GM19025 (cell line): ENCODE results near the gene TRIM10.
"Not testable (repeated sequence)": the region's sequence is repeated elsewhere in the genome, so short reads cannot be mapped to it uniquely, and the experiment has no call there.

Experiments used
- ATAC-seq: cut with Tn5 transposase; IDR thresholded peaks from one replicate; pipeline ENCODE4 v1.9.1; 2021; ENCODE audit warnings: mild to moderate bottlenecking, low read depth, moderate library complexity; ENCODE audit not compliant: unreplicated experiment

TRIM10 gene

GRCh38 chr6:30155520-30156261, 5.3 kb downstream of the TRIM10 start:
- no peak for ATAC-seq

DNA sequence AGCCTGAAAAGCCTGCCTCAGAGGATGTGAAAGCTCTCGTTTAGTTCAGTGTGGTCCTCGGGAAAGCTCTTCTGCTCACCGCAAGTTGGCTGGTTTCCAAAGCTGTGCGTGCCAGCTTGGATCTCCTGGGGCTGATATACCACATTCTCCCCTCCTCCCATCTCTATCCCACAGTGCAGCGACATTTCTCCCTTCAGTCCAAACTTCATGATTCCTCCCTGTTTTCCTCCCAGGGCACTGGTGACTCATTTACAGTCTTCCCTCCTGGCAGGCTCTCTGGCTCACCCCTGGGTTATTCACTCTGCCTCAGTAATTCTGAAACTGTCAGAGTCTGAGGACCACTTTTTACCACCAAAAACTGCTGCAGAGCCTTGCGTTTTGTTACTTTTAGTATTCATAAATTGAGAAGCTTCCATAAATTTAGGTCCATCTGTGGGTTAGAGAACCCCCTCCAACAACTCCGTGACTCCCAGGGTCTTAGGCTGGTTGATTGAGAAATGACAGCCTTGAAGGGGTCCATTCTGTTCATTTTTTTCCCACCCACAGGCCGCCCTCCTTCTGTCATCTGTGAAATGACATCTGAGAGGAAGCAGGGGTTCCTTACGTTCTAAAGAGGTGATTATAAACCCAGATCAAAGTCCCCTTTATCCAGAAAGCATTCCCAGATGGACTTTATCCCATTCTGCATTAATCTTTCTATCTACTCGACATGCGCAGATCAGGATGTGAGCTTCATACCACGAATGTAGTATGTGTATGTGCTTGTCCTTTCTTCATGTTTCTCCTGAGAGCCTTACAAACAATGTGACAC, 6.1 kb downstream of the TRIM10 start:
- ATAC-seq = no peak

- ATAC-seq = no peak
These were observed 7.0 kb downstream of the TRIM10 start for GRCh38 chr6:30154061-30154460.

GRCh38 chr6:30152910-30153610, 8.0 kb downstream of the TRIM10 start:
- ATAC-seq = no peak

DNA sequence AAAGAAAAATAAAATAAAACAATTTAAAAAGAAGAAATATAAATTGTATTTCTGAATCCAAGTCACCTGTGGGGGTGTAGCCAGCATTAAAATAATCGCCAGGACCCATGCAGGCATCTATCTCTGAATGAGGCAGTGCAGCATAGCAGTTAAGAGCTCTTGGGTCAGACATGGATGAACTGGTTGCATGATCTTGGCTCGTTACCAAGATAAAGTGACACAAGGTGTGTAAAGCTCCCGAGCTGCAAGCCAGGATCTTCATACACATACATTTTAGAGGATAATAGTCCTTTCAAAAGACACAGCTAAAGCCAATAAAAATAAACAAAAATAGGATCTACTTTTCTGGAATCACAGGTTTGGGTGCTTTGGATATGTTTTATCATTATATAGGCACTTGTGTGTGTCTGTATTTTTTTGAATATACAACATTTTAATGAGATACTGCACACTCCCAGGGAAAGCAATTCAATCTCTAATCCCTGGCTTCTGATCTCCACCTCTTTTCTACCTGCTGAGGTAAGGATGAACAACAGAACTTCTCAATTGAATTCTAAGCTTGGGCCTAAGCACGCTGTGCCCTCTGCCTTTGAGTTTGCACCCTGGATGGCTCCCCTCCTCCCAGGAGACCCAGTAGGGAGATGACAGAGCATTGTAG, 8.9 kb downstream of the TRIM10 start:
- ATAC-seq = no peak

- no peak for ATAC-seq
These were observed 9.4 kb downstream of the TRIM10 start for GRCh38 chr6:30151580-30151979.

GRCh38 chr6:30150671-30151395, 10.2 kb downstream of the TRIM10 start:
- ATAC-seq = no peak

- no peak for ATAC-seq
These were observed 11.0 kb downstream of the TRIM10 start for GRCh38 chr6:30149858-30150550.

GRCh38 chr6:30149234-30149633, 11.8 kb downstream of the TRIM10 start:
- no peak for ATAC-seq

GRCh38 chr6:30147096-30147495, 13.9 kb downstream of the TRIM10 start:
- no peak for ATAC-seq

DNA sequence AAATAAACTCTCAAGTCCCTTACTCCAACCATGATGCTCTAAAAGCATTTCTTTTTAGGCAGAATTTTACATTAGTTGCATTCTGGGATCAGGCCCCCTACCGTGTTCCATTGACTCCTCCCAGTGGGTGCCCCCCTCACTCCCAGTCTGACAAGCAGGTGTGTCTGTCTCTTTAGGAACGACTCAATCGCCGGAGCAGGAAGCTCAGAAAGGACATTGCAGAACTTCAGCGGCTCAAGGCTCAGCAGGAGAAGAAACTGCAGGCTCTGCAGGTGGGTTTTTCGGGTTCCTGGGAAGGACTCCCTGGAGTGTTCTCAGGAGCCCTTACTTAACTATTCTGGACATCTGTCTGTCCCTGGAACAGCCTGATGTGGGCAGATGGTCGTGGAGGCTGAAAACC, 15.2 kb downstream of the TRIM10 start:
- ATAC-seq = no peak

- no peak for ATAC-seq
These were observed 16.2 kb downstream of the TRIM10 start for GRCh38 chr6:30144811-30145210.

- no peak for ATAC-seq
These were observed 17.2 kb downstream of the TRIM10 start for GRCh38 chr6:30143780-30144179.

DNA sequence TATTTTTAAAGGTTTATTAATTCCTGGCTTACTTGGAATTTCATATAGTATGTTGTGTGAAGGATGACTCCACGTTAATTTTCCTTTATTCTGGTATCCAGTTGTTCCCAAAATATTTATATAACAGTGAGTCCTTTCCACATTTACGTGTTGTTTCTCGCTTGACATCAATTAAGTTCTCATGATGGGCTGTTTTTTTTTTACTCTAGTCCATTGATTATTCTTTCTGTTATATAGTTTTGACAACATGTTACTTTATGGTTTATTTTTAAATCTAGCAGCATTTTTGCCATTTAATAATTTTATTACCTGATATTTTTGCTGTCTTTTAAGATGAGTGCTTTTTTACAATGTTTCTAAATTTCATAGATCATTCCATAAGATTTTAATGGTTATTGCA, 18.3 kb downstream of the TRIM10 start:
- ATAC-seq = no peak

- not testable (repeated sequence) for ATAC-seq
These were observed 20.8 kb downstream of the TRIM10 start for GRCh38 chr6:30140240-30140639.

DNA sequence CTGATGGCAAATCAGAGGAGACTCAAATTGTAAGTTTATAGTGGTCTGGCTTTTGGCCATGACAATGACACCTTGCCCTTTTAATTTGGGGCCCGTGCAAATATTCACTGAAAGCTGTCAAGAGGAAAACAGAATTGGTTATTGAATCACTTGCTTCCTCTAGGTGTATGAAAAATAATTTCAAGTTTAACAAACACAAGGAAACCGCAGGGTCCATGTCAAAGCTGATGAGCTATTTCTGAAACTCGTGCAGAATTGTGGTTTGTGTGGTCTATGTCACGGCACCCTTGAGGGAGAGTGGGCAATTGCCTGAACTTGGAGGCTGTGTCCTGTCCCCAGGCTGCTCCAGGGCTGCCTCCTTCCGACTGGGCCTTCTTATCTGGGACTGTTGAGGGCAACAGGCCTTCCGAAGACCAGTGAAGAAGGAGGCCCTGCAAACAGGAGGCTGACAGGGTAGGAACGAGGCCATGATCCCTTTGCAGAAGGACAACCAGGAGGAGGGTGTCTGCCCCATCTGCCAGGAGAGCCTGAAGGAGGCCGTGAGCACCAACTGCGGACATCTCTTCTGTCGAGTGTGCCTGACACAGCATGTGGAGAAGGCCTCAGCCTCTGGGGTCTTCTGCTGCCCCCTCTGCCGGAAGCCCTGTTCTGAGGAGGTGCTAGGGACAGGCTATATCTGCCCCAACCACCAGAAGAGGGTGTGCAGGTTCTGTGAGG, 24.3 kb downstream of the TRIM10 start:
- no peak for ATAC-seq

GRCh38 chr6:30135757-30136156, 25.3 kb downstream of the TRIM10 start, which contains the start of gene TRIM40:
TSS of gene TRIM40 (plus strand) at chr6:30136140. CDS start at chr6:30137037, 897 bp downstream.
- no peak for ATAC-seq

GRCh38 chr6:30135147-30135546, 25.9 kb downstream of the TRIM10 start:
- ATAC-seq = no peak
